Stimulated activated CD8-positive, alpha-beta memory T cell treated with anti-CD3 and anti-CD28 coated beads, Interleukin-12 subunit alpha, Interleukin-12 subunit beta, amount 100 ng/mL, for 4 hours (primary cell): ENCODE data around the gene CIB2.

ENCODE experiments used
- DNase-seq: peaks from one replicate; pipeline ENCODE4 v3.0.0-alpha.2; 2020; ENCODE audit warnings: low read depth

The CIB2 gene

GRCh38 chr15:78065973-78066946 is 65.0 kb downstream of the CIB2 start:
- DNase-seq: no peak

- DNase-seq: no peak
Observed at GRCh38 chr15:78065284-78065872, 65.9 kb downstream of the CIB2 start.

DNA sequence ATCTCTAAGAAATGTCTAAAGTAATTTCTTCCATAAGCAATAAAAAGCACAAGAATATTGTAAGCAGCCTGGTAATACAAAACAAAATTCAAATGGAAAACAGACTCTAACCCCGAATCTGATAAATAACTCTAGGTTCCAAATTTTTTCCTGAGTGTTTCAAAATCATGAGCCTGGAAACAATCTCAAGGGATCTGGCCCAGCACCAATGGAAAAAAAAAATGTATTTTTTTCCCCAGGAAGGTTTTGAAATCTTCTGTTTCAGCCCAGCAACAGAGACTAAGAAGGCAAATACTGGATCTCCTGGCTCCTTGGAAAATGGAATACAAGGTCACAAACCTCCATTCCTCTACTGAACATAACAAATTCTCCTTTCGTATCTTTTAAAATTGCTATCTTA is 66.7 kb downstream of the CIB2 start:
- no peak for DNase-seq

- DNase-seq: no peak
Observed at GRCh38 chr15:78063970-78064385, 67.3 kb downstream of the CIB2 start.

- no peak for DNase-seq
Observed at GRCh38 chr15:78063217-78063616, 68.0 kb downstream of the CIB2 start.

DNA sequence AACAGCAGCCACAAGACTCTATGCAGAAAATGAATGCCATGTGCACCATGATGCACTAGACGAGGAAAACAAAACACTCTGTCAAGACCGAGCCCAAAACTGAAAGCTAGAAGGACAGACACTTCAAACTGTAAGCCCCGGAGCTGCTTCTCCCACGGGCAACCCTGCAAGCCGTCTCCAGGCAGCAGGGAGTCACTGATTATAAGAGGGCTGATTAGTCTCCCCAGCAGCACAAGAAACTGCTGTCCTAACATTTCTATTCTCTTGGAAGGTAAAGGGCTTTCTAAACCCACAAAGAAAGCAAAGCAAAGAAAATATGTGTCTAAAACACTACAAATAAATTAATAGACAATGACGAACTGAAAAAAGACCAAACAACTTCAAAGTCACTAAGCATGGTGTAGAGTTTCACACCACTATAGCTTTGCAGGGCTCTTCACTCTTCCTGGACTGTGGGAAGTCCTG is 69.2 kb downstream of the CIB2 start:
- peak; percentile 34 for DNase-seq

DNA sequence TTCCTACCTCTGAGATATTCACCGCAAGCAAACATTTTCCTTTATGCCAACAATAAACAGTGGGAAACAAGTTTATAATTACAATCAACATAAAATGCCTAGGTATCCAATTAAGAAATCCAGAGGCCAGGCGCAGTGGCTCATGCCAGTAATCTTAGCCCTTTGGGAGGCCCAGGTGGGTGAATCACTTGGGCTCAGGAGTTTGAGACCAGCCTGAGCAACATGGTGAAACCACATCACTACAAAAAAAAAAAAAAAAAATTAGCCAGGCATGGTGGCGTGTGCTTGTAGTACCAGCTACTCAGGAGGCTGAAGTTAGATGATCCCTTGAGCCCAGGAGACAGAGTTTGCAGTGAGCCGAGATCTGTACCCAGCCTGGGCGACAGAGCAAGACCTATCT is 71.0 kb downstream of the CIB2 start:
- no peak for DNase-seq

GRCh38 chr15:78059110-78059839 is 72.0 kb downstream of the CIB2 start:
- DNase-seq: no peak

DNA sequence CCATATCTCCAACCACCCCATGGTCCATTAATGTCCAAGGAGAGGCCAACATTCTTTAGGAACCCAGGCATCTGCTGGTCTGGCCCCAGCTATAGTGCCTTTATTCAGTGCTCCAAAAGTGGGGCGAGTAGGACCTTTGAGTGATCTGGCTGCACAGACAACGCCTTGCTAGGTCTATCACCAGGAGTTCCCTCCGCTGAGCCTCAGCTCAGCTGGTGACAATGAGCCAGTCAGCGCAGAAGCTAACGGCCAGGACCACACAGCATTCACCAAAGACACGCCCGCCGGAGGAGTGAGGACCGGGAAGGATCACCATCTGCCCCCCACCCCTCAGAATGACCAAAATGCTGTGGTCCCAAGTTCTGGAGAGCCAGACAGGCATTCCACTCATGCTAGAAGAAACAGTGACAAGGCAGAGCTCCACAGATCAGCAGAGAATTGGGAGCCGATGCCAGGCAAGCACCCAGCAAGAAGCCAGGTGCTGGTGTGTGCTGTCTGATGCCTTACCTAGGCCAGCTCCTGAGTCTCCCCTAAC is 72.8 kb downstream of the CIB2 start:
- no peak for DNase-seq

DNA sequence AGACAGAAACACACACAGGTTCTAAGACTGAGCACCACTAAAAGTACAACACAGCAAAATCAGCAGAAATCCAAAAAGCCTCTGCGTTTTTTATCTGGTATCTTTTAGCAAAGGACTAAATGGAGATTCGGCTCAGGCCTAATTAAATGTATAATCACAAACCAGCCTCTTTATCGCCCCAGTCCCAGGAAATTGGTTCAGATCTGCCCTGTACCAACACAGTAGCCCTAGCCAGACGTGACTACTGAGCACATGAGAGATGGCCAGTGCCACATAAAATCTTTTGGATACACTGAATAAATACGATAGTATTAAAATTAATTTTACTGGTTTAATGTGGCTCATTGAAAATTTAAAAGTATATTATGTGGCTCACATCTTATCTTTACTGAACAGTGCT is 73.4 kb downstream of the CIB2 start:
- no peak for DNase-seq

- DNase-seq: no peak
Observed at GRCh38 chr15:78056714-78057269, 74.5 kb downstream of the CIB2 start.

- no peak for DNase-seq
Observed at GRCh38 chr15:78055919-78056713, 75.1 kb downstream of the CIB2 start.

- no peak for DNase-seq
Observed at GRCh38 chr15:78054966-78055365, 76.3 kb downstream of the CIB2 start.
